Gastrocnemius medialis (tissue), 4 donors: ENCODE results near the gene WDSUB1. TPM values are rescaled to one million over a fixed set of nuclear protein-coding genes. Genes with fewer than 3 reads are reported as not detected.

ENCODE experiments used
- ATAC-seq, 2 donors: fragments of 150-250 bp; one replicate each; pipeline ENCODE4 v1.9.1; 2016
- DNase-seq, 2 donors: peaks; one replicate each; pipeline ENCODE4 v3.0.0-alpha.2; 2019
- H3K27ac ChIP-seq, 4 donors: fragments of 200-600 bp; sonication (generic); 1 replicate in 1 of 4; 2 replicates in 3 of 4; pipeline ENCODE4 v1.5.1; 2016 to 2018; ENCODE audit warnings: mild to moderate bottlenecking in 2 of 4, moderate library complexity in 1 of 4
- H3K27me3 ChIP-seq, 3 donors: fragments of 200-600 bp; sonication (generic) in 2 of 3; 1 replicate in 1 of 3; 2 replicates in 2 of 3; pipeline versions ENCODE4 v1.5.1 to v1.6.0; 2016 to 2019; ENCODE audit warnings: mild to moderate bottlenecking in 1 of 3, moderate library complexity in 1 of 3
- H3K36me3 ChIP-seq, 2 donors: fragments of 200-600 bp; sonication (generic) in 1 of 2; one replicate each; pipeline ENCODE4 v1.5.1; 2017 to 2018
- H3K4me1 ChIP-seq, 2 donors: fragments of 200-600 bp; sonication (generic) in 1 of 2; one replicate each; pipeline ENCODE4 v1.5.1; 2016 to 2017; ENCODE audit warnings: mild to moderate bottlenecking in 2 of 2
- H3K4me3 ChIP-seq, 4 donors: fragments of 200-600 bp; sonication (generic) in 3 of 4; 1 replicate in 1 of 4; 2 replicates in 3 of 4; pipeline ENCODE4 v1.5.1; 2016 to 2019; ENCODE audit warnings: mild to moderate bottlenecking in 2 of 4
- H3K9me3 ChIP-seq, 3 donors: fragments of 200-600 bp; sonication (generic) in 2 of 3; 1 replicate in 1 of 3; 2 replicates in 2 of 3; pipeline ENCODE4 v1.5.1; 2016 to 2019
- POLR2A ChIP-seq, 2 donors: fragments of 450-650 bp; IDR thresholded peaks; one replicate each; pipeline ENCODE4 v1.6.1; 2017; ENCODE audit warnings: antibody characterized with exemption in 2 of 2, mild to moderate bottlenecking in 2 of 2, moderate library complexity in 2 of 2
- in situ Hi-C, 4 donors: fragments of 200-750 bp; cut with MboI; loops; one replicate each; pipeline versions ENCODE4 v1.15.0 to v1.8.0; 2017; ENCODE audit warnings: low sequenced_read_pairs in 4 of 4
- intact Hi-C: fragments of 100-400 bp; cut with DNase I; formaldehyde crosslinking; loops from one replicate; pipeline ENCODE4 v1.15.1; 2023; ENCODE audit warnings: low total_unique reads
- total RNA-seq, 4 donors: library from RNA; depleted of rRNA; stranded (reverse); fragments of >200 nt; gene quantifications; one replicate each; pipeline versions ENCODE4 v1.1.0 to v1.2.3, GENCODE V29; 2016
- TF ChIP-seq, protein P1 (sequence below), 5 experiments: fragments of 450-650 bp in 3 of 5; fragments of 200-600 bp in 2 of 5; sonication (generic) in 2 of 5; IDR thresholded peaks in 4 of 5; conservative IDR thresholded peaks in 1 of 5; 1 replicate in 4 of 5; 2 replicates in 1 of 5; pipeline ENCODE4 v1.5.1; 2016 to 2019; ENCODE audit warnings: antibody characterized with exemption in 5 of 5, mild to moderate bottlenecking in 3 of 5, moderate library complexity in 3 of 5

WDSUB1 gene
- total RNA-seq, 4 donors from 2014 or later: 1.4 to 3.1 (median 2.5) TPM

- in situ Hi-C loops (no loop called here), intact Hi-C loops (no loop called here)
- Histone ChIP-seq H3K27me3 (no peaks in the 10 kb centered on the region), H3K4me1 (no peaks in the 10 kb centered on the region), H3K9me3 (no peaks in the 10 kb centered on the region), H3K36me3 (peaks cover 0 to 28% of the 10 kb centered on the region in 2 donors), H3K4me3 (no peak overlapping the region), H3K27ac (no peak overlapping the region)
- TF ChIP-seq POLR2A (IDR thresholded peaks at IDR 0.05): no peak
- TF ChIP-seq, protein P1, sequence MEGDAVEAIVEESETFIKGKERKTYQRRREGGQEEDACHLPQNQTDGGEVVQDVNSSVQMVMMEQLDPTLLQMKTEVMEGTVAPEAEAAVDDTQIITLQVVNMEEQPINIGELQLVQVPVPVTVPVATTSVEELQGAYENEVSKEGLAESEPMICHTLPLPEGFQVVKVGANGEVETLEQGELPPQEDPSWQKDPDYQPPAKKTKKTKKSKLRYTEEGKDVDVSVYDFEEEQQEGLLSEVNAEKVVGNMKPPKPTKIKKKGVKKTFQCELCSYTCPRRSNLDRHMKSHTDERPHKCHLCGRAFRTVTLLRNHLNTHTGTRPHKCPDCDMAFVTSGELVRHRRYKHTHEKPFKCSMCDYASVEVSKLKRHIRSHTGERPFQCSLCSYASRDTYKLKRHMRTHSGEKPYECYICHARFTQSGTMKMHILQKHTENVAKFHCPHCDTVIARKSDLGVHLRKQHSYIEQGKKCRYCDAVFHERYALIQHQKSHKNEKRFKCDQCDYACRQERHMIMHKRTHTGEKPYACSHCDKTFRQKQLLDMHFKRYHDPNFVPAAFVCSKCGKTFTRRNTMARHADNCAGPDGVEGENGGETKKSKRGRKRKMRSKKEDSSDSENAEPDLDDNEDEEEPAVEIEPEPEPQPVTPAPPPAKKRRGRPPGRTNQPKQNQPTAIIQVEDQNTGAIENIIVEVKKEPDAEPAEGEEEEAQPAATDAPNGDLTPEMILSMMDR (IDR thresholded peaks at IDR 0.05 in 4 of 5, conservative IDR thresholded peaks at IDR 0.05 in 1 of 5): no peak
- no peak for DNase-seq
- no peak for ATAC-seq
Measured at GRCh38 chr2:159232456-159233170, 53.9 kb downstream of the WDSUB1 start.

DNA sequence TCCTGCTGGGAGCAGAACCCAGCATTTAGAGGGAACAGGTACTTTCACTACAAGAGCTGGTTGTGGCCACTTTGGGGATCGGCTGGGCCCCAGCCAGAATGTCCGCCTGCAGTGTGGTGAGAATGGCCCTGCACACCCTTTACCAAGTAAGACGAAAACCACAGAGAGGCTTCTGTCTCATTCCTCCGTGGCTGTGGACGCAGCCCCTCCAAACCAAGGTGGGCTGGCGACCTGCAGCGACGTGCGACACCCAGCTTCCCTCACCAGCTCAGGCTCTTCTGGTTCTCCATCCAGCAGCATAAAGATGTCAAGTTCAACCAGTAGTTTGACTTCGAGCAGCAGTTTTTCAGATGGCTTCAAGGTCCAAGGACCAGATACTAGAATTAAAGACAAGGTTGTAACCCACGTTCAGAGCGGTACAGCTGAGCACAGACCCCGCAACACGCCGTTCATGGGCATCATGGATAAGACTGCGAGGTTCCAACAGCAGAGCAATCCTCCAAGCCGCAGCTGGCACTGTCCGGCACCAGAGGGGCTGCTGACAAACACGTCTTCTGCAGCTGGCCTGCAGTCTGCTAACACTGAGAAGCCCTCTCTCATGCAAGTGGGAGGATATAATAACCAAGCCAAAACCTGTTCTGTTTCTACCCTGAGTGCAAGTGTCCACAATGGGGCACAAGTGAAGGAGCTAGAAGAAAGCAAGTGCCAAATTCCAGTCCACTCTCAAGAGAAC is 56.2 kb downstream of the WDSUB1 start:
- Histone ChIP-seq H3K4me3 (no peak overlapping the region), H3K27ac (no peak overlapping the region), H3K27me3 (no peaks in the 10 kb centered on the region), H3K4me1 (no peaks in the 10 kb centered on the region), H3K36me3 (peaks cover 0 to 17% of the 10 kb centered on the region in 2 donors), H3K9me3 (no peaks in the 10 kb centered on the region)
- ATAC-seq: no peak
- no peak for TF ChIP-seq POLR2A (IDR thresholded peaks at IDR 0.05)
- TF ChIP-seq, protein P1 (IDR thresholded peaks at IDR 0.05 in 4 of 5, conservative IDR thresholded peaks at IDR 0.05 in 1 of 5): no peak
- in situ Hi-C loops (no loop called here), intact Hi-C loops (no loop called here)
- DNase-seq: no peak

DNA sequence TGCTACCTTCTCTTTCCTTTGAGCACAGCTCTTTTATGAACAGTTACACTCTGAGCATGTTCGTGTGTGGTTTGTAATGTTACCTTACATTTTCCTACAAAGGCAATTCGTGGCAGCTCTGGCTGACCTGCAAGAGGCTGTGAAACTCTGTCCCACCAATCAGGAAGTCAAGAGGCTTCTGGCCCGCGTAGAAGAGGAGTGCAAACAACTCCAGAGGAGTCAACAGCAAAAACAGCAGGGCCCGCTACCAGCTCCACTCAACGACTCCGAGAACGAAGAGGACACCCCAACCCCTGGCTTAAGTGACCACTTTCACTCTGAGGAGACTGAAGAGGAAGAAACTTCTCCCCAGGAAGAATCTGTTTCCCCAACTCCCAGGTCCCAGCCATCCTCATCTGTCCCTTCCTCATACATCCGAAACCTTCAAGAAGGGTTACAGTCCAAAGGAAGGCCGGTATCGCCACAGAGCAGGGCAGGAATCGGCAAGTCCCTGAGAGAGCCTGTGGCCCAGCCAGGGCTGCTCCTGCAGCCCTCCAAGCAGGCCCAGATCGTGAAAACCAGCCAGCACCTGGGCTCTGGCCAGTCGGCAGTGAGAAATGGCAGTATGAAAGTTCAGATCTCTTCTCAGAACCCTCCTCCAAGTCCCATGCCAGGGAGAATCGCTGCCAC is 56.9 kb downstream of the WDSUB1 start:
- in situ Hi-C loops: no loop called here
- TF ChIP-seq POLR2A (IDR thresholded peaks at IDR 0.05): no peak
- TF ChIP-seq, protein P1 (IDR thresholded peaks at IDR 0.05 in 4 of 5, conservative IDR thresholded peaks at IDR 0.05 in 1 of 5): no peak
- intact Hi-C loops: no loop called here
- Histone ChIP-seq H3K27ac (no peak overlapping the region), H3K9me3 (no peaks in the 10 kb centered on the region), H3K4me1 (no peaks in the 10 kb centered on the region), H3K4me3 (no peak overlapping the region), H3K36me3 (peaks cover 0 to 10% of the 10 kb centered on the region in 2 donors), H3K27me3 (no peaks in the 10 kb centered on the region)
- ATAC-seq (no peak), DNase-seq (no peak)

- Histone ChIP-seq H3K4me1 (no peaks in the 10 kb centered on the region), H3K9me3 (no peaks in the 10 kb centered on the region), H3K36me3 (peaks cover 0 to 5% of the 10 kb centered on the region in 2 donors), H3K4me3 (no peak overlapping the region), H3K27me3 (no peaks in the 10 kb centered on the region), H3K27ac (no peak overlapping the region)
- intact Hi-C loops (no loop called here), in situ Hi-C loops (no loop called here)
- TF ChIP-seq, protein P1 (IDR thresholded peaks at IDR 0.05 in 4 of 5, conservative IDR thresholded peaks at IDR 0.05 in 1 of 5): no peak
- no peak for DNase-seq
- no peak for ATAC-seq
Measured at GRCh38 chr2:159228081-159228581, 58.4 kb downstream of the WDSUB1 start.
